HG02610 (cell line): ENCODE results near the gene GBA2.

Experiments
- ATAC-seq: cut with Tn5 transposase; IDR thresholded peaks from one replicate; pipeline ENCODE4 v1.9.1; 2021; ENCODE audit warnings: mild to moderate bottlenecking, moderate library complexity; ENCODE audit not compliant: unreplicated experiment

The GBA2 gene

GRCh38 chr9:35767458-35767857 is 18.4 kb upstream of the GBA2 start:
- no peak for ATAC-seq

- no peak for ATAC-seq
These were observed 18.0 kb upstream of the GBA2 start for GRCh38 chr9:35766997-35767396.

GRCh38 chr9:35763803-35764202 is 14.8 kb upstream of the GBA2 start:
- no peak for ATAC-seq

GRCh38 chr9:35763181-35763580 is 14.2 kb upstream of the GBA2 start:
- no peak for ATAC-seq

GRCh38 chr9:35760651-35761050 is 11.6 kb upstream of the GBA2 start:
- no peak for ATAC-seq

DNA sequence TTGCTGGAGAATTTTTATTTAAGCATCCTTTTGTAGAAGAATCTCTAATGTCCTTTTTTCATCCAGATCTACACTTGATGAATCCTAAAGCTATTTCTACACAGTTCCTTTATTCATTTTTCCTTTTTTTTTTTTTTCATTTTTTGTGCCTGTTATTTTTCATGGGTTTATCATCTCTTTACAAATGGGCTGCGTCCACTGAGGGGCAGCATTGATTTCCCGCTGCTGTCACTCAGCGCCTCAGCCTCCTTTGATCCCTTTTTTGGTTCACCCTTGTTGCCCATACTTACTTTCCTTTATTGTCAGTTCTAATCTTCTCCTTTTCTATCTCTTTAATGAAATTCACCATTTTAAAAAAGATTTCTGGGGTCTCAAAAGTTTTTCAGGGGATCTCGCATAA is 10.8 kb upstream of the GBA2 start:
- no peak for ATAC-seq

- ATAC-seq, result no peak
These were observed 9.5 kb upstream of the GBA2 start for GRCh38 chr9:35758475-35759050.

DNA sequence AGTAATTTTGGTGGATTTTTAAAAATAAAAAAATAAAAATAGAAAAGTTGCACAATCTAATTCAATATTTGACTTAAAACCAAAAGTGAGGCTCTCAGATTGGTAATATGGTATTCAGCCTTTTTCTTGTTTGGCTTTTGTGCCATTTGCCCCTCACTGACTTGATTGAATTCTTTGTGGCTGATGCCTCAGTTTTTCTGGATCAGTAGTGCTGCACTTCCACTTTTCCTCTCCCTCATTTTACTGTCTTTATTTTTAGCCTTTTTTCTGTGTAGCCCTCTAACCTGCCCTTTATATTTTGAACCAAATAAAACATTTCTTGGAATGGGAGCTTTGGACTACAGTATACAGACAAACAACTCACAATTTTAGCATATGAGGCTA is 8.9 kb upstream of the GBA2 start:
- ATAC-seq, result no peak

- peak; percentile 47 for ATAC-seq
These were observed 8.3 kb upstream of the GBA2 start for GRCh38 chr9:35757226-35757891.

DNA sequence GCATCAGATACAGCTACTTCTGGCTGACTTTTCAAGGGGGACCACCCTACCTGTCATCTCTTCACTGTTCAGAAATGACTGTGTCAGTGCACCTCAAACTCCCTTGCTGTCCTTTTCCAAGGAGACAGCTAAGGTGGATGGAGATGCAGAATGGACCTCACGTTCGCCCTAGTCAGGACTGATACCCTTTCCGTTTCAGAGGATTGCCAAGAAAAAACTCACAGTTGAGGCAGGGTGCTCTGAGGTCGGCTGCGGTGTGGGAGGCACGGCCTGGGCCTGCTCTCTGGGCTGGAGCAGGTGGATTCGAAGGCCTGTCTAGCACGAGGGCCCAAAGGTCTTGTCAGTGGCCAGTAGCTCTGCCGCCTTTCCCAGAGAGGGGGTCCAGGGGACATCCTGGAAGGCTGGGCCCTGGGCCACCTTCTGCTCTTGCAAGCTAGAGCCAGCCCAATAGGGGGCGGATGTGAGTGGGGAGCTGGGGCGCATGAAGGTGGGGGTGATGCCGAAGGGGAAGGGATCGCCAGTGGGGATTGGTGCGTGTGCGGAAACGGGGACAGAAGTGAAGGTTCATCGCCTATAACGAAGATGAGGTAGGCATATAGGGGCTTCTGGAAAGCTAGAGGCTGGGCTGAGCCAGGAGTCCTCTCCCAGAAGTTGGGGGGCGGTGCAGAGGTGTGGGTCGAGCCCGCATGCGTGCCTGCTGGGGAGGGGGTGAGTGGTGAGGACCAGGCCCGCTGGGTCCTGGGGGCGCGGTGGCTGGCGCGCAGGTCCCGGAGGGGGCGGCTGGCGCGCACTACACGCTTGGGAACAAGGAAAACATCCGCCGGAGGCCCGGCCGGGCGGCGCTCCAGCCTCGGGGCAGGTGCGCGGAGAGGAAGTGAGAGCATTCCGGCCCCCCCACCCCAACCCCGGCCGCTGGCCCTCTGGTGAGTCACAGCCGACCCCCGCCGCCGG is 7.5 kb upstream of the GBA2 start:
- ATAC-seq, result peak; percentile 55

GRCh38 chr9:35755071-35755470 is 6.0 kb upstream of the GBA2 start:
- no peak for ATAC-seq

DNA sequence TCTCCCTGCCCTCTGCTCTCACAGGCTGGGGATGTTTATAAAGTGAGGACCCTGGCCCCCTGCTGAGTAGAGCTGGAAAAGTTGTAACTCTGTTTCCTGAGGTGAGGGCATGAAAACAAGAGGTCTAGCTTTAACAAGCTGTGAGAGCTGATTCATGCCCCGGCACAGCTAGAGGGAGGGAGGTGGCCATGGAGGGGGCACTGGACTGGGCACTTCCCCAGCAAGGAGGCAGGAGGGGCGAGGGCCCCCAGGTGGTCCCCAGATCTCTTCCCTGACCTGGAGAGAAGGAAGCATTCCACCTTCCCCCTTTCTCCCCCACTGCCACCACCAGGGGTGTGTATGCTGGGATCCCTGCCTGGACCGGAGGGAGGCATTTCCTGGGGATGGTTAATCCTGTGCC is 5.2 kb upstream of the GBA2 start, which contains the start of gene MSMP:
Gene MSMP, minus strand, starts transcription at position 13 of the 400 bp plus-strand sequence. CDS start 147 bp downstream, outside the sequence.
- no peak for ATAC-seq

DNA sequence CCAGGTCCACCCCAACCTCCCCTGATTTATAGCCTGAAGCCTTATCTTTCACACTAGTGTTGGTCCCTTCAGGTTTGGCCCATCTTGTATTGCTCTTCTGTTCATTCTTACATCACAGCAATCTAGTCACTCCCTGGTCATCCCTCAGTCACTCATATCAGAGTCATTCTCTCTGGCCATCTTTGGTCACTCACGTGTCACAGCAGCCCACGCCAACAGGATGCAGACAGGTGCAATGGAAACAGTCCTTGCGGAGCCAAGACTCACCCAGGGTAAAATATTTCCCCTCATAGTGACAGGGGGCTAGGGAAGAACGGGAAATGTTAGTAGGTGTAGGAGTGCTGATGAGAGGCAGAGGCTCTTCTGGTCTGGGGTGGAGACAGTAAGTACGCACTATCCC is 4.4 kb upstream of the GBA2 start:
- no peak for ATAC-seq

GRCh38 chr9:35750256-35750531 is 1.2 kb upstream of the GBA2 start:
- no peak for ATAC-seq

DNA sequence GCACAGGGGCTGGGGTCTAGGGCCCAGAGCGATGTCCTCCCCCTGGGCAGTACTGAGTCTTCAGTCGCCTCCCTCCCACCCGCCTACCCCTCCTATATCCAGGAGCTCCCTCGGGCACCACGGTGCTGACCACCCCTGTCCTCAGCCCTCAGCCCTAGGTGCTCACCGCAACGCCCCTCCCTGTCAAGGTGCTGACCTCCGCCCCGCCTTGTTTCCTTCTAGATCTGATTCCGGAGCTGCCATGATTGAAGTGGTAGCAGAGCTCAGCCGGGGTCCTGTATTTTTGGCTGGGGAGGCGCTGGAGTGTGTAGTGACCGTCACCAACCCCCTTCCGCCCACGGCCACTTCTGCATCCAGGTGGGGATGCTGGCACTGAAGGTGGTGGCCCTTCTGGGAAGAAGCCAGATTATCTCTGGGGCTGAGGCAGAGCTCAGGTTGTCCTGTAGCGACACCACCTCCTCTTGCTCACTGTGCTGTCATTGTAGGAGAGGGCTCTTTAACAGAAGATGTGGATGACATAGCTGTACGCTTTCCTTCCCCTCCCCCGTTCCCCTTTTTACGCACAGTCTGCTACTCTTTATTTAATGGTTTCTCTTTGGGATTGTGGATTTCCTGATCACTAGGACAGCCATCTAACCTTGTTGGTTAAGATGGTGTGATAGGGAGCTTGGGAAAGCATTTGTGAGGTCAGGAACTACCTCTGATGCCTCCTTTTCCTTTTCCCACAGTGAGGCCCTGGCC is 657 bp upstream of the GBA2 start:
- peak; percentile 36 for ATAC-seq

- no peak for ATAC-seq
These were observed 678 bp downstream of the GBA2 start for GRCh38 chr9:35748242-35748857.

DNA sequence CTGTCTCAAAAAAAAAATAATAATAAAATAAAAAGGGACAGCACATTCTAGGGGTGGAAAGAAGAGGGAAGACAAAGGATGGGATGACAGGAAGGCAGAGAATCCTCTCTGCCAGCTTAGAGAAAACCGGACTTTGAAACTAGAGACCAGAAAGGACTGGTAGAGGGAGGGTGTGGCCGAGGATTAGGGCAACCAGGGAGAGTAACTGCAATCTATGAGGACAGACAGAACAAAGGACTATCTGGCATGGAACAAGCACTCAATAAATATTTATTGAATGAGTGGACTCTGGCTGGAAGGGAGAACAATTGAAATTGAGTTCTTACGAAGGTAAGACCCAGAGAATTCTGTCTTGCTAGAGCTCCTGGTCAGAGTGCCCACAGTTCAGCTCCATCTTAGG is 2.4 kb downstream of the GBA2 start:
- ATAC-seq, result no peak

- no peak for ATAC-seq
These were observed 3.5 kb downstream of the GBA2 start for GRCh38 chr9:35745569-35745968.

- no peak for ATAC-seq
These were observed 5.0 kb downstream of the GBA2 start for GRCh38 chr9:35743880-35744518.

- no peak for ATAC-seq
These were observed 5.6 kb downstream of the GBA2 start for GRCh38 chr9:35743452-35743851.
